Endothelial cell of umbilical vein (primary cell): ENCODE results near the gene CMC2. TPM values are rescaled to one million over a fixed set of nuclear protein-coding genes. Genes with fewer than 3 reads are reported as not detected.

ENCODE experiments used
- BruUV-seq: library from RNA; stranded (reverse); fragments of 400-500 nt; replicated peaks from 2 replicates; lab custom pipeline; 2021; lab: Mats Ljungman, UMichigan
- CTCF ChIA-PET: fragments of 300-600, 350-600 bp; sonication (Branson Sonifier 250); formaldehyde crosslinking; loops from one replicate; lab custom pipeline; 2021; ENCODE audit warnings: antibody characterized with exemption, inconsistent platforms; lab: Charles Lee
- POLR2A ChIA-PET: fragments of 300-600, 350-600 bp; sonication (Branson Sonifier 250); formaldehyde crosslinking; loops from one replicate; lab custom pipeline; 2021; ENCODE audit warnings: antibody characterized with exemption, inconsistent platforms; lab: Charles Lee
- DNase-seq: peaks from one replicate; pipeline ENCODE4 v3.0.0-alpha.2; 2011; ENCODE audit warnings: low read depth, low spot score
- FAIRE-seq: peaks from 2 replicates; lab custom pipeline; 2011; peaks lifted over from hg19 to GRCh38; lab: Jason Lieb, UNC
- H2AFZ ChIP-seq: 2 replicates; pipeline ENCODE4 v1.6.0; 2012; ENCODE audit warnings: low read depth, low read length, control low read depth, inconsistent platforms
- H3K27ac ChIP-seq: 2 replicates; pipeline ENCODE4 v1.5.1; 2011; ENCODE audit warnings: low read depth, mild to moderate bottlenecking, control low read depth, low read length, moderate library complexity; ENCODE audit not compliant: insufficient read depth
- H3K27me3 ChIP-seq, 2 experiments: 2 replicates each; pipeline versions ENCODE4 v1.6.0 to v1.6.1; 2011; ENCODE audit warnings: low read length in 2 of 2, mixed read lengths in 1 of 2; ENCODE audit not compliant: control insufficient read depth in 2 of 2, insufficient read depth in 2 of 2
- H3K36me3 ChIP-seq, 2 experiments: 2 replicates in 1 of 2; 3 replicates in 1 of 2; pipeline ENCODE4 v1.5.1; 2011; ENCODE audit warnings: low read length in 2 of 2, mild to moderate bottlenecking in 1 of 2, moderate library complexity in 1 of 2; ENCODE audit not compliant: control insufficient read depth in 2 of 2, insufficient read depth in 2 of 2; ENCODE audit errors: extremely low read depth in 1 of 2
- H3K4me1 ChIP-seq: 3 replicates; pipeline ENCODE4 v1.5.1; 2011; ENCODE audit warnings: mild to moderate bottlenecking, low read length; ENCODE audit not compliant: control insufficient read depth, insufficient read depth; ENCODE audit errors: extremely low read depth
- H3K4me2 ChIP-seq: 2 replicates; pipeline ENCODE4 v1.6.1; 2011; ENCODE audit warnings: low read length, control low read depth, mixed read lengths; ENCODE audit not compliant: insufficient read depth
- H3K4me3 ChIP-seq, 3 experiments: fragments of 200-600 bp in 1 of 3; sonication (generic), shearing (Covaris generic) in 1 of 3; replicated peaks in 1 of 3; 2 replicates each; pipeline ENCODE4 v1.5.1; 2011 to 2016; ENCODE audit warnings: control low read depth in 3 of 3, low read length in 3 of 3, mild to moderate bottlenecking in 2 of 3, inconsistent platforms in 1 of 3, low read depth in 1 of 3, moderate library complexity in 1 of 3; ENCODE audit not compliant: insufficient read depth in 1 of 3
- H3K79me2 ChIP-seq: 2 replicates; pipeline ENCODE4 v1.6.0; 2012; ENCODE audit warnings: low read length, inconsistent platforms; ENCODE audit not compliant: control insufficient read depth, insufficient read depth
- H3K9ac ChIP-seq: replicated peaks from 2 replicates; pipeline ENCODE3; 2011; ENCODE audit warnings: low read length, control low read depth; ENCODE audit not compliant: insufficient read depth; ENCODE audit errors: extremely low read depth
- H3K9me1 ChIP-seq: replicated peaks from 3 replicates; pipeline ENCODE4 v1.6.0; 2011; ENCODE audit warnings: mild to moderate bottlenecking, low read length; ENCODE audit not compliant: control insufficient read depth, insufficient read depth; ENCODE audit errors: extremely low read depth
- H3K9me3 ChIP-seq: replicated peaks from 2 replicates; pipeline ENCODE4 v1.5.1; 2012; ENCODE audit warnings: low read length, inconsistent platforms; ENCODE audit not compliant: control insufficient read depth, insufficient read depth
- H4K20me1 ChIP-seq: replicated peaks from 2 replicates; pipeline ENCODE3; 2011; ENCODE audit warnings: mild to moderate bottlenecking, low read length; ENCODE audit not compliant: control insufficient read depth, insufficient read depth; ENCODE audit errors: extremely low read depth
- EZH2 ChIP-seq: IDR thresholded peaks from 2 replicates; pipeline ENCODE4 v1.6.1; 2012; ENCODE audit warnings: borderline replicate concordance, low read depth, mild to moderate bottlenecking, moderate library complexity, low read length, inconsistent platforms; ENCODE audit not compliant: severe bottlenecking
- FOS ChIP-seq: IDR thresholded peaks from 2 replicates; pipeline ENCODE4 v1.6.1; 2011; ENCODE audit warnings: mild to moderate bottlenecking, low read length, moderate library complexity, borderline replicate concordance; ENCODE audit not compliant: insufficient read depth
- GATA2 ChIP-seq: IDR thresholded peaks from 2 replicates; pipeline ENCODE4 v1.7.0; 2011; ENCODE audit warnings: low read depth, mild to moderate bottlenecking, moderate library complexity, mixed read lengths, low read length; ENCODE audit not compliant: insufficient read length, insufficient read depth
- JUN ChIP-seq: IDR thresholded peaks from 2 replicates; pipeline ENCODE4 v1.6.1; 2011; ENCODE audit warnings: borderline replicate concordance, low read depth; ENCODE audit not compliant: insufficient read length, insufficient read depth
- MYC ChIP-seq: IDR thresholded peaks from one replicate; pipeline ENCODE4 v1.6.1; 2011; ENCODE audit warnings: mild to moderate bottlenecking, low read depth, low read length
- POLR2A ChIP-seq: IDR thresholded peaks from 2 replicates; pipeline ENCODE4 v1.6.1; 2012; ENCODE audit warnings: low read depth, mild to moderate bottlenecking, control low read depth, low read length
- POLR2AphosphoS5 ChIP-seq: IDR thresholded peaks from 2 replicates; pipeline ENCODE4 v1.6.1; 2012; ENCODE audit warnings: low read depth, mild to moderate bottlenecking, control low read depth, low read length, moderate library complexity; ENCODE audit not compliant: insufficient read depth
- dilution Hi-C: fragments of 300-500 bp; cut with MboI; formaldehyde crosslinking; loops from one replicate; pipeline ENCODE4 v1.15.0; 2019; ENCODE audit warnings: low sequenced_read_pairs; ENCODE audit not compliant: extremely low pct_ligation_motif_present
- intact Hi-C: fragments of 100-400 bp; cut with micrococcal nuclease; formaldehyde crosslinking; loops from one replicate; pipeline ENCODE4 v1.10.0; 2022
- polyA plus RNA-seq, 4 experiments: library from polyadenylated mRNA; depleted of rRNA in 3 of 4; stranded (reverse) in 3 of 4; unstranded in 1 of 4; fragments of >200 nt; gene quantifications; 2 replicates each; pipeline versions ENCODE4 v1.2.1 to v1.2.3, GENCODE V29; 2011 to 2012; ENCODE audit warnings: missing spikeins in 1 of 4
- total RNA-seq: library from RNA; stranded (reverse); gene quantifications from 2 replicates; pipeline ENCODE4 v1.2.3, GENCODE V29; 2021
- TF ChIP-seq, protein P1 (sequence below): IDR thresholded peaks from 2 replicates; pipeline ENCODE4 v1.6.1; 2011; ENCODE audit not compliant: insufficient read depth, insufficient read length
- TF ChIP-seq, protein P2 (sequence below), 2 donors: IDR thresholded peaks; 1 replicate in 1 of 2; 2 replicates in 1 of 2; pipeline ENCODE4 v1.5.1; 2011; ENCODE audit warnings: low read length in 2 of 2, mild to moderate bottlenecking in 2 of 2, moderate library complexity in 2 of 2, control low read depth in 1 of 2, inconsistent platforms in 1 of 2, low read depth in 1 of 2; ENCODE audit not compliant: insufficient read depth in 1 of 2; ENCODE audit errors: extremely low read depth in 1 of 2

CMC2 gene
- total and polyA plus RNA-seq, 2 donors (not counting 3 experiments of a cell fraction or from before 2014, with no cell fraction given), result 97.8 to 216 TPM

DNA sequence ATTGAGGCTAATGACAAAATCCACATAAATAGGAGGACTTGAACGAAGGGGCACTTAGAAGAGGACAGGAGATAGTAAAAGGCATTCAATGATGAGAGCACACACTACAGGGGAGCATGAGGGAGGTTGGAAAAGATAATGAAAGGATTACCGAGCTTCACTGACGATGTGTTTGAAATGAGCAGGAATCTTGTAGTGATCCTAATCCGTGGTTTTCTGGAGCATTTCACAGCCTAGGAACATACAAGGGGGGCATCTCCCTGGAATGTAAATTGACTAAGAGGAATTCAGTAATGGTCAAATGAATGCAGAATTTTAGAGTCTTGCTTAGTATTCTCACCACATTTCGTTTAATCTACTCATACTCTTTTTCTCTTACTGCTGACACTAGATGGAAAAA is 34.2 kb upstream of the CMC2 start:
- H3K36me3 ChIP-seq, result peaks cover 13 to 17% of the 10 kb centered on the region in 2 experiments
- no peak overlapping the region for H3K4me3 ChIP-seq
- no peaks in the 10 kb centered on the region for H3K9me1 ChIP-seq
- no peaks in the 10 kb centered on the region for H4K20me1 ChIP-seq
- dilution Hi-C loops (no loop called here), intact Hi-C loops (no loop called here)
- CTCF ChIA-PET, result no interaction called here
- no peak overlapping the region for H3K27ac ChIP-seq
- POLR2A ChIA-PET, result no interaction called here
- DNase-seq (no peak), FAIRE-seq (no peak)
- no peak overlapping the region for H3K4me2 ChIP-seq
- BruUV-seq, result no TSS peak
- H3K9ac ChIP-seq, result no peak overlapping the region
- H3K27me3 ChIP-seq, result no peaks in the 10 kb centered on the region
- no peaks in the 10 kb centered on the region for H3K9me3 ChIP-seq
- H3K79me2 ChIP-seq, result peaks cover 31% of the 10 kb centered on the region
- TF ChIP-seq EZH2 (no peak), MYC (no peak), POLR2A (no peak), POLR2AphosphoS5 (no peak), JUN (no peak), GATA2 (no peak), FOS (no peak)
- TF ChIP-seq, protein P1, sequence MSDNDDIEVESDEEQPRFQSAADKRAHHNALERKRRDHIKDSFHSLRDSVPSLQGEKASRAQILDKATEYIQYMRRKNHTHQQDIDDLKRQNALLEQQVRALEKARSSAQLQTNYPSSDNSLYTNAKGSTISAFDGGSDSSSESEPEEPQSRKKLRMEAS, result no peak
- TF ChIP-seq, protein P2, sequence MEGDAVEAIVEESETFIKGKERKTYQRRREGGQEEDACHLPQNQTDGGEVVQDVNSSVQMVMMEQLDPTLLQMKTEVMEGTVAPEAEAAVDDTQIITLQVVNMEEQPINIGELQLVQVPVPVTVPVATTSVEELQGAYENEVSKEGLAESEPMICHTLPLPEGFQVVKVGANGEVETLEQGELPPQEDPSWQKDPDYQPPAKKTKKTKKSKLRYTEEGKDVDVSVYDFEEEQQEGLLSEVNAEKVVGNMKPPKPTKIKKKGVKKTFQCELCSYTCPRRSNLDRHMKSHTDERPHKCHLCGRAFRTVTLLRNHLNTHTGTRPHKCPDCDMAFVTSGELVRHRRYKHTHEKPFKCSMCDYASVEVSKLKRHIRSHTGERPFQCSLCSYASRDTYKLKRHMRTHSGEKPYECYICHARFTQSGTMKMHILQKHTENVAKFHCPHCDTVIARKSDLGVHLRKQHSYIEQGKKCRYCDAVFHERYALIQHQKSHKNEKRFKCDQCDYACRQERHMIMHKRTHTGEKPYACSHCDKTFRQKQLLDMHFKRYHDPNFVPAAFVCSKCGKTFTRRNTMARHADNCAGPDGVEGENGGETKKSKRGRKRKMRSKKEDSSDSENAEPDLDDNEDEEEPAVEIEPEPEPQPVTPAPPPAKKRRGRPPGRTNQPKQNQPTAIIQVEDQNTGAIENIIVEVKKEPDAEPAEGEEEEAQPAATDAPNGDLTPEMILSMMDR (IDR thresholded peaks at IDR 0.05; ENCODE audit: extremely low read depth in 1 of 2, insufficient read depth in 1 of 2, low read depth in 1 of 2, low read length in 2 of 2), result no peak
- H3K4me1 ChIP-seq, result peaks cover 9% of the 10 kb centered on the region
- no peak overlapping the region for H2AFZ ChIP-seq
